GM10266 (cell line): Measurements from ENCODE around the gene ALMS1.

Experiments used
- DNase-seq: peaks from one replicate; pipeline ENCODE4 v3.0.0; 2012; ENCODE audit errors: extremely low spot score
- TF ChIP-seq, protein P1 (sequence below): IDR thresholded peaks from 2 replicates; pipeline ENCODE4 v1.5.1; 2012; ENCODE audit warnings: mild to moderate bottlenecking, low read depth; ENCODE audit not compliant: control insufficient read depth, insufficient read depth; ENCODE audit errors: missing control alignments

ALMS1 gene

DNA sequence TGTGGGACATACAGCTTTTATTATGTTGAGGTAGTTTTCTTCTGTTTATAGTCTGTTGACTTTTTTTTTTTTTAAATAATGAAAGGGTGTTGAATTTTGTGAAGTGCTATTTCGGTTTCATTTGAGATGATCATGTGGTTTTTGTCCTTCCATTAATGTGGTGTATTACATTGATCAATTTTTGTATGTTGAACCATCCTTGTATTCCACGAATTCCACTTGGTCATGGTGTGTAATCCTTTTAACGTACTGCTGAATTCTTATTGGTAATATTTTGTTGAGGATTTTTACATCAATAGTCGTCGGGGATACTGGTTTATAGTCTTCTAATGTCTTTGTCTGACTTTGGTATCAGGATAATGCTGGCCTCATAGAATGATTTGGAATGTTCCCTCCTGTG is 18.8 kb downstream of the ALMS1 start:
- no peak for DNase-seq
- TF ChIP-seq, protein P1, sequence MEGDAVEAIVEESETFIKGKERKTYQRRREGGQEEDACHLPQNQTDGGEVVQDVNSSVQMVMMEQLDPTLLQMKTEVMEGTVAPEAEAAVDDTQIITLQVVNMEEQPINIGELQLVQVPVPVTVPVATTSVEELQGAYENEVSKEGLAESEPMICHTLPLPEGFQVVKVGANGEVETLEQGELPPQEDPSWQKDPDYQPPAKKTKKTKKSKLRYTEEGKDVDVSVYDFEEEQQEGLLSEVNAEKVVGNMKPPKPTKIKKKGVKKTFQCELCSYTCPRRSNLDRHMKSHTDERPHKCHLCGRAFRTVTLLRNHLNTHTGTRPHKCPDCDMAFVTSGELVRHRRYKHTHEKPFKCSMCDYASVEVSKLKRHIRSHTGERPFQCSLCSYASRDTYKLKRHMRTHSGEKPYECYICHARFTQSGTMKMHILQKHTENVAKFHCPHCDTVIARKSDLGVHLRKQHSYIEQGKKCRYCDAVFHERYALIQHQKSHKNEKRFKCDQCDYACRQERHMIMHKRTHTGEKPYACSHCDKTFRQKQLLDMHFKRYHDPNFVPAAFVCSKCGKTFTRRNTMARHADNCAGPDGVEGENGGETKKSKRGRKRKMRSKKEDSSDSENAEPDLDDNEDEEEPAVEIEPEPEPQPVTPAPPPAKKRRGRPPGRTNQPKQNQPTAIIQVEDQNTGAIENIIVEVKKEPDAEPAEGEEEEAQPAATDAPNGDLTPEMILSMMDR = no peak

DNA sequence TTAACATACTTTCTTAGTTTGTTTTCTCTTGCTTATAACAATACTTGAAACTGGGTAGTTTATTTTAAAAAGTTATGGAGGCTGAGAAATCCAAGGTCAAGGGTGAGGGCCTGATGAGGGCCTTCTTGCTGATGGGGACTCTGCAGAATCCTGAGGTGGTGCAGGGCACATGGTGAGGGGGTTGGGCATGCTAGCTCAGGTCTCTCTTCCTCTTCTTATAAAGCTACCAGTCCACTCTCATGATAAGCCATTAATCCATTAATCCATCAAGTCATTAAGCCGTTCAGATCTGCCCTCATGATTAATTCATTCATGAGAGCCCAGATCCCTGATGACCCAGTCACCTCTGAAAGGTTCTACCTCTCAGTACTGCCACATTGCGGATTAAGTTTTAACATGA is 21.4 kb downstream of the ALMS1 start:
- TF ChIP-seq, protein P1 = no peak
- no peak for DNase-seq

DNA sequence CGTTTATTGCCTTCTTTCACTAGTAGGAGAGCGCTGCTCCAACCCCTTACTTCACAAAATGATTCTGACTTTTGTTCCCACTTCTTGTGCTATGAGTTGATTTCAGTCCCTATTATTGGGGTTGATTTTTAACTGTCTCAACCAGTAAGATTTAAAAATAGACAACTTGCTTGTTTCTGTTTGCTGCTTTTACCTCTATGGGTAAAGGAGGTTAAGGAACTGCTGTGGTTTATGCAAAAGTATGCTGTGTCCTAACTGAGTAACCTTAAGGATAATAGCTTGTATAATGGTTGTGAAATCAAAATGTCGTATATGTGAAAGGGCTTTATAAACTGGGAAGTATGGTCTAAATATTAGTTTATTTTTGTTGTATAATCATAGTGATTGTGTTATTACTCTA is 22.6 kb downstream of the ALMS1 start:
- TF ChIP-seq, protein P1 = no peak
- DNase-seq = no peak

DNA sequence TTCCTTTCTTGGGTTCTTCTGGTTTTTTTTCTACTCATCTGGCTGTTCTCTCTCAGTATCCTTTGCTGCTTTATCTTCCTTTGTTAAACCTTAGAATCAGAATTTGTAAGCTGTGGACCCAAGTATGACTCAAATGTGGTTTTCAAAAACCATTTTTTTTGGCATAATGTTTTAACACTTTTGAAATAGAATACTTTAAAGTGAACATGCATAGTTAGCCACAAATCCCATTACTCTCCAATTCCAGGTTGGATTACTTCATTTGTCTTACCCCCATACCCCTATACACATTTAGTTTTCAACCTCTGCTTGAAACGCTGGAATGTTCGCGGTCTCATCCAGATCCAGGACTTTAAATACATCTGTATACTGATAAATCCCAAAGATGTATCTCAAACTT is 29.1 kb downstream of the ALMS1 start:
- TF ChIP-seq, protein P1 = no peak
- no peak for DNase-seq

DNA sequence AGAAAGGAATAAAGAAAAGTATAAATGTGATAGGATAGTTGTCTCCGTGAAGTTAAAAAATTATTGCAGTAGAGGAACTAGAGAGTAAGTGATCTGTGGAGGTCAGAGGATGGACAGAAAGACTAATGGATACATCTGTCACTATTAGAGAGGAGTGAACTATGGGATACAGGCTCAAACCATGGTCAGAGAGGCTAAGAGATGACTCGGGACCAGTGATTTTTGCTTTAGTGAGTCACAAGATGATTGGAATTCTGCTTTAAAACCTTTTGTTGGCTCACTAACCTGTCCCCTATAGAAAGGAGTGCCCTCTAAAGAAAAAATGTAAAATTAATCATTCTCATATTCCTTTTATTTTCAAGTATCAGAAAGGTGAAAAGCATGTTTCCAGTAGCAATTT is 30.3 kb downstream of the ALMS1 start:
- DNase-seq = no peak
- TF ChIP-seq, protein P1 = no peak

DNA sequence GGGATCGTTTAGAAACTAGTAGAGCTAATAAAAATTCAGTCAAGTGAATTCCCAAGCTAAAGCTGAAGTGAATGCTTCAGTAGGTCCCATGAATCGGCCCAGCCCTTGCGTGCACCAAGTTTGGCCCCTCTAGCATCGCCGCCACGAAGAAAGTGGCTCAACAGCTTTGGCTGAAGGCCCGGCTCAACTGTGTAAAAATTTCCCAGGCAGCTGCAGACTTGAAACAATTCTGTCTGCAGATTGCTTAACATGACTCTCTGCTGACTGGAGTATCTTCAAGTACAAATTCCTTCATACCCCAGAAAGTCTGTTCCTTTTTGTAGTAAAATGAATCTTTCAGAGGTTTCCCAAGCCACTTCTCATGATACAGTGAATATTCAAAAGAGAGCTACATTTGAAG is 32.7 kb downstream of the ALMS1 start:
- TF ChIP-seq, protein P1 = no peak
- DNase-seq = no peak

DNA sequence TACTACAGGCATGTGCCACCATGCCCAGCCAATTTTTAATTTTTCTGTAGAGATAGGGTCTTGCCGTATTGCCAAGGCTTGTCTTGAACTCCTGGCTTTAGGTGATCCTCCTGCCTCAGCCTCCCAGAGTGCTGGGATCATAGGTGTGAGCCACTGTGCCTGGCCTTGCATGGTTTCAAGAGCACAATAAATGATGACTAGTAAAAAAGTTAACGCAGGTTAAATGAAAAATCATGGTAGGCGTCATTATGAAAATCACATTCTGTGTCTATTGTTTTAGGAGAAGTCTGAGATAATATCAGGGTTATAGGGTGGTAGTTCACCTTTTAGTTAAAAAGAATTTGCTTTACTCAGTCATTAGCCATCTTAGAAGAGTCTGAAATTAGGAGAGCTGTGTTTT is 38.3 kb downstream of the ALMS1 start:
- no peak for DNase-seq

More for the DNA sequence above, 38.3 kb downstream of the ALMS1 start:
- TF ChIP-seq, protein P1 = no peak
